ENCODE results near the gene CCL22.

CCL22 gene

GRCh38 chr16:57345666-57346204 is 12.8 kb upstream of the CCL22 start:
- intact Hi-C loops (cut with DNase I), result no loop called here
- DNase-seq, result no peak

GRCh38 chr16:57347858-57348257 is 10.7 kb upstream of the CCL22 start:
- DNase-seq, result peak in 1 of 10 donors; percentile 10
- intact Hi-C loops (cut with DNase I), result no loop called here

- intact Hi-C loops (cut with DNase I), result no loop called here
- peak in 1 of 10 donors; percentile 4 for DNase-seq
These were observed 10.3 kb upstream of the CCL22 start for GRCh38 chr16:57348327-57348726.

DNA sequence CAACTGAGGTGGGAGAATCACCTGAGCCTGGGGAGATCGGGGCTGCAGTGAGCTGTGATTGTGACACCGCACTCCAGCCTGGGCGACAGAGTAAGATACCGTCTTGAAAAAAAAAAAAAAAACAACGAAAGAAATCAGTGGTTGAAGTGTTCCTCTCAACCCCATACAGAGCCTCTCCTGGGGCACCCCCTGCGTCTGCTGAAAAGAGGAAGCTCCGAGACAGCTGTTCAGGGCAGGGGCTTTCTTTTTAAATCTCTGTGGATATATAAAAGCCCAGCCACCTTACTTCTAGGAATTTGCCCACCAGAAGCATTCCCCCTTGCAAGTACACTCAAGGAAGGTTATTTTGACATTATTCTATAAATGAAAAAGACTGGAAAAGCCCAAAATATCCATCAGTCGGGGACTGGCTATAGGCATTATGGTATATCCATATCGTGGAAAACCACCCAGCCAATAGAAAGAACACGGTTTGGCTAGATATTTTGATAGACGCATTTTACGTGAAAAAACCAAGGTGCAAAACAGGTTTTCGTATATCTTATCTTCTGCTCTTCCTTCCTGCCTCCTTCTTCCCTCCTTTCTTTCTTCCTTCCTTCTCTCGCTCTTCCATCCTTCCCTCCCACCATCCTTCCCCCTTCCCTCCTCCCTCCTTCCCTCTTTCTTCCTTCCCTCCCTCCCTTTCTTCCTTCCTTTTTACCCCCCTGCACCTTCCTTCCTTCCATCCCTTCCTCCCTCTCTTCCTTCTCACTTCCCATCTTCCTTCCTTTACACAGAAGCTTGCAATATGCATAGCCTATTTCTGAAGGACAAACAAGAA is 9.2 kb upstream of the CCL22 start:
- intact Hi-C loops (cut with DNase I), result no loop called here
- no peak for DNase-seq

DNA sequence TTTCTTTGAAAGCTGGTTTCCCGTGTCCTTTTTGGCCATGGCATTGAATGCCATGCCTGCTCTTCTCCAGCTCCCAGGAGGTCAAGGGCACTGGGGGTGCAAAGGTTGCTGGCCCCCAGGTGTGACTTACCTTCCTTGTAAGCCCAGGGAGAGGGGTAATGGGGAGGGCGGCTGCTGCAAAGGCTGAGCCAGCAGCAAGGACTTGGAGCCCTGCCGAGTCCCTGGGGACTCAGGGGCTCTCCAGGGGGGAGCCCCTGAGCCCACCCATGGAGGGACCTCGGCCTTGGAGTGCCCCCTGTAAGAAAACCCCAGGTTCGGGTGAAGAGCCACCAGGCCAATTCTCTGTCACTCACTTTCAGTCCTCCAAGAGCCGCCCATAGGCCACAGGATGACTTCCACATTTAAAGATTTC is 5.9 kb upstream of the CCL22 start:
- DNase-seq, result peak in 1 of 10 donors; percentile 59
- intact Hi-C loops (cut with DNase I), result no loop called here

DNA sequence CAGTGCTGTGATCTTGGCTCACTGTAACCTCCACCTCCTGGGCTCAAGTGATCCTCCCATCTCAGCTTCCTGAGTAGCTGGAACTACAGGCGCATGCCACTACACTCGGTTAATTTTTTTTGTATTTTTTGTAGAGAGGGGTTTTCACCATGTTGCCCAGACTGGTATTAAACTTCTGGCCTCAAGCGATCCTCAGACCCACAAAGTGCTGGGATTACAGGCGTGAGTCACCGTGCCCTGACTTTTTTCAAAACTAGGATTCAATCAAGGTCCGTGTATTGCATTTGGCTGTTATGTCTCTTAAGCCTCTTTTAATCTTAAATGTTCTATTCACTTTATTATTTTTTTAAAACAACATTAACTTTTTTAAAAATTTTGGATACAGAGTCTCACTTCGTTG is 4.3 kb upstream of the CCL22 start:
- intact Hi-C loops (cut with DNase I), result no loop called here
- DNase-seq, result peak in 1 of 10 donors; percentile 21

GRCh38 chr16:57355898-57356414 is 2.6 kb upstream of the CCL22 start:
- intact Hi-C loops (cut with DNase I), result no loop called here
- peak in 1 of 10 donors; percentile 3 for DNase-seq

DNA sequence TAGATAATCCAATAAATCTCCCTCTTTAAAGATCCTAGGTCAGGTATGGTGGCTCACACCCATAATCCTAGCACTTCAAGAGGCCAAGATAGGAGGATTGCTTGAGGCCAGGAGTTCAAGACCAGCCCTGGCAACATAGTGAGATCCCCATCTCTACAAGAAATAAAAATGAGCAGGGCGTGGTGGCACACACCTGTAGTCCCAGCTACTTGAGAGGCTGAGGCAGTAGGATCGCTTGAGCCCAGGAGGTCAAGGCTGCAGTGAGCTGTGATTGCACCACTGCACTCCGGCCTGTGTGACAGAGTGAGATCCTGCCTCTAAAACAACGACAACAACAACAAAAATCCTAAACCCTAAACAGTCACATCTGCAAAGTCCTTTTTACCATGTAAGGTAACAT is 2.0 kb upstream of the CCL22 start:
- peak in 1 of 10 donors; percentile 12 for DNase-seq
- intact Hi-C loops (cut with DNase I), result no loop called here

GRCh38 chr16:57357330-57358085 is 1.1 kb upstream of the CCL22 start:
- peak in 1 of 10 donors; percentile 53 for DNase-seq

GRCh38 chr16:57358086-57358420 is 530 bp upstream of the CCL22 start:
- intact Hi-C loops (cut with DNase I), result no loop called here
- DNase-seq, result no peak

More at GRCh38 chr16:57357330-57358085, 1.1 kb upstream of the CCL22 start:
- intact Hi-C loops (cut with DNase I), result no loop called here

DNA sequence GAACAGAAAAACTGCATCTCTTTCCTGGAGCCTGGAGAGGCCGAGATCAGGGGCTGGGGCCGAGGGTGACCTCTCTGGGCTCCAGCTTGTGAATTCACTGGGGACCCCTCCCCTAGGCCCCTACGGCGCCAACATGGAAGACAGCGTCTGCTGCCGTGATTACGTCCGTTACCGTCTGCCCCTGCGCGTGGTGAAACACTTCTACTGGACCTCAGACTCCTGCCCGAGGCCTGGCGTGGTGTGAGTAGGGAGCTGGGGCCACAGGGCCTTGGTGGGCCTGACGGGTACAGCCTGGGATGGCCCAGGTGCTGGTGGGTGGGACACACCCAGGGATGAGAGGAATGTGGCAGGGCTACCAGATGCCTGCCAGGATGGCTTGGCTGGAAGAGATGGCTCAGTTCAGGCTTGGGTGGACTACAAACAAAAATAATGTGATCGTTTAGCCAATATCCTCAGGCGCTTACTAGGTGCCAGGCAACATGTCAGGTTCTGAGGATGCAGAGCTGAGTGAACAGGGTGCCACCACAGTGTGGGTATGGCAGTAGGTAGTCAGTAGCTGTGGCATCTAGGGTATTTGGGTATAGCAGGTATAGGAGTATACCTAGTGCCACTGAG is 1.8 kb downstream of the CCL22 start:
- peak in 2 of 10 donors; percentile 33 to 77 for DNase-seq
- intact Hi-C loops (cut with DNase I), result no loop called here

DNA sequence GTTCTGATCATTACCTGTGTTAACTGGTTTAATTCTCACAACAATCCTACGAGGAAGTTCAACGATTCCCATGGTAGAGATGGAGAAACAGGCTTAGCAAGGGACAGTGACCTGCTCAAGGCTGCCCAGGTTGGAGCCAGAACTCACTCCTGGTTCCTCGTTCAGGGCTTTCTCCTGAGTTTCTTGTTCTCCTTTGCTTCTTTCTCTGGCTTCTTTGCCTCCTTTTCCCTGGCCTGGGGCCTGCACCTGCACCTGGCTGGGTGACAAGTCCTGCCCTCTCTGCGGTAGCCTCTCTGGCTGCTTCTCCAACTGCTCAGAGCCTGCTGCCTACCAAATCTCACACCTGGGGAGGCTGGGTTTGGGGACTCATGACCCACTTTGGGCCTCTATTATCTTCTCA is 2.8 kb downstream of the CCL22 start:
- DNase-seq, result peak in 2 of 10 donors; percentile 13 to 52
- intact Hi-C loops (cut with DNase I), result no loop called here

- intact Hi-C loops (cut with DNase I), result no loop called here
- DNase-seq, result no peak
These were observed 5.6 kb downstream of the CCL22 start for GRCh38 chr16:57364143-57364542.

DNA sequence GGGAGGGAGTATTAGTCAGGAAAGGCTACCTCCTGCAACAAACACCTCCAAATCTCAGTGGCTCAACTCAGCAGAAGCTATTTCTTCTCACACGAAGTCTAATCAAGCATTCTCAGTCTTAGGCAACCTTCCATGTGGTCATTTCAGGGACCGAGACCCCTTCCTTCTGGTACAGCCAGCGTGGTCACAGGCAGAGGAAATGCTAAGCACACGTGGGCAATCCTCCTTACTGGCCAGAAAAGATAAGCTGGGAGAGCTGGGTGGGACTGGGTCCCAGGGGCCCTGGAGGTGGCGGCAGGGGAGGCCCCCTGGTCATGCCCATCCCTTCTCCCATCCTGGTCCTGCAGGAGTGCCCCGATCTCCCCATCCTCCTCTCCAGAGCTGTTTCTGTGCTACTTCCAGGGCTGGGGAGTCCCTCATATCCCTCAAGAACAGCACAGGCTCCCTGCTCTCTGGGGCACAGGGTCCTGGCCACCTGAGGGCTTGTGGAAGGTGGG is 8.0 kb downstream of the CCL22 start:
- intact Hi-C loops (cut with DNase I), result no loop called here
- peak in 3 of 10 donors; percentile 44 to 77 (median 50) for DNase-seq

DNA sequence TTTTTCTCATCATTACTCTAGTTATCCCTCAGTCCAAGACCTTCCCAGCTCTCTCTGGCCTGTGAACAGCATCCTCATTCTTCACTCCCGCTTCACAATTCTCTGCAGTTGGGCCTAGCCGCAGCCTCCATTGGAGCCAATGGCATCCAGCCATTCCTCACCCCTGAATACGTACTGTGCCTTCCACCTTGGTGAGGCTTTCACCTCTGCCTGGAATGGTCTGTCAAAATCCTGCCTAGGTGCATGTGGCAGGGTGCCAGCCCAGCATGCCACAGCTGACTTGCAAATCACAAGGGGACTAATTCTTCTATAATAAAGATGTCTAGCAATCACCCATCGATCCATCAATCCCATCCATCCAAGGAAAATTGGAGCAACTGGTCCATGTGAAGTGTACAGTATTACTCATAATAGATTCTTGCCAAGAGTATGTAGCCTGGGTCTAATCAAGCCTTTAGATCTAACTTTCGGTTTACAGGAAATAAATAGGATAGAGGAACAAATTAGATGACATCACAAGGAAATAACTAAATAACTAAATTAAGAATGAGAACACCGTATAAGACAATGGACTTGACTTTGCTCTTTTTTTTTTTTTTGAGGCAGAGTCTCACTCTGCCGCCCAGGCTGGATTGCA is 8.7 kb downstream of the CCL22 start:
- intact Hi-C loops (cut with DNase I), result no loop called here
- DNase-seq, result peak in 3 of 10 donors; percentile 39 to 73 (median 70)

GRCh38 chr16:57371494-57372371 is 13.2 kb downstream of the CCL22 start:
- intact Hi-C loops (cut with DNase I), result loop anchor here (2.0 kb wide), 1 partner anchor 71 kb away; no protein-coding TSS in a partner anchor
- peak in 4 of 10 donors; percentile 38 to 60 (median 44) for DNase-seq

GRCh38 chr16:57372372-57373116 is 14.0 kb downstream of the CCL22 start, which contains the start of gene CX3CL1:
Gene CX3CL1 (plus strand): TSS chr16:57372490. CDS start chr16:57372569, 79 bp downstream.
- intact Hi-C loops (cut with DNase I), result loop anchor here (2.0 kb wide), 1 partner anchor 72 kb away; no protein-coding TSS in a partner anchor

More at GRCh38 chr16:57372372-57373116, 14.0 kb downstream of the CCL22 start, which contains the start of gene CX3CL1:
- peak in 9 of 10 donors; percentile 59 to 98 (median 86) for DNase-seq
